ENCODE results near the gene ZNF292.
"Not testable (repeated sequence)": the region's sequence is repeated elsewhere in the genome, so short reads cannot be mapped to it uniquely, and the experiment has no call there.

The ZNF292 gene

DNA sequence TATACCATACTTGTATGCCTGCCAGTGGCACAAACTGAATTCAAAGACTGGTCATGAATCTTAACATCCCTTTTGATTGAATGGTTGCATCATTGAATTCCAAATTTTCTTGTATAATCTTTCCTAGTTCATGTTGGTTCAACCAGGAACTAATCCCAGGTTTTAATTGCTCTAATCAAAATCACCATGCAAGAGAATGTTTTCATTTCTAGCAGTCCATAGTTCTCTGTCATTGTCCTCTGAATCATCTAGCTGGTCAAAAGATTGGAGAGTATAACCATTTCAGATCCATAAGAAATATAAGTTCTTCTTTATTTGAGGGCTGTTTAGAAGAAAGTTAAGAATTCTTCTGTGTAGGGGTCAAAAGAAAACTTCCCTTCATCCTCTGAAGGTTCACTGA lies 57.2 kb downstream of the ZNF292 start:
- DNase-seq: no peak

DNA sequence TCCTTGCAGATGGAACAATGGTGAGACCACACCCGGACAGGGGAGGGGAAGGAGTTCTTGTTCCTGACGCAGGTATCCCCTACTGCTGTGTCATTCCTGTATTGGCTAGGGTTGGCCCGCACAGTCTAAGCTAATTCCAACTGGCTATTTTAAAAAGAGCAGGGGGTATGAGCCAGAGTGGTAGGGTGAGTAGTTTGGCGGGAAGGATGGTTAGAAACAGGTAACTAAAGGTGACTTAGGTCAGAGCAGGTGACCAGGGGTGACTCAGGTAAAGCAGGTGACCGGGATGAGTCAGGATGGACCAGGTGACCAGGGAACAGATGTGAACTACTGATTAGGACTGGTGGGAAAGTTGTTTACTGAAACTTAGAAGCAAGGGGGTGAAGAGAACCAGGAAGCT lies 58.0 kb downstream of the ZNF292 start:
- DNase-seq: no peak

- DNase-seq: no peak
Observed at GRCh38 chr6:87214831-87215230, 59.5 kb downstream of the ZNF292 start.

GRCh38 chr6:87220997-87221396 lies 65.6 kb downstream of the ZNF292 start:
- DNase-seq: no peak

- DNase-seq: no peak
Observed at GRCh38 chr6:87222676-87223075, 67.3 kb downstream of the ZNF292 start.

DNA sequence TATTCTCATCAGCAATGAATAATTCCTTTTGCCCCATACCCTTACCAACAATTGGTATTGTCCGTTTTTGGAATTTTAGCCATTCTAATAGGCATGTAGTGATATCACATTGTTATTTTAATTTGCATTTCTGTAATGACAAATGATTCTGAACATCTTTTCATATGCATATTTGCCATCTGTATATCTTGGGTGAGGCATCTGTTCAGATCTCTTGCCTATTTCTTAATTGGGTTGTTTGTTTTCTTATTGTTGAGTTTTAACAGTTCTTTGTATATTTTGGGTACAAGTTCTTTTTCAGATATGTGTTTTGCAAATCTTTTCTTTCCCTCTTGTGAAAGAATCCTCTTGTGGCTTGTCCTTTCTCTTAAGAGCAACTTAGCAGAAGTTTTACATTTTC lies 69.6 kb downstream of the ZNF292 start:
- no peak for DNase-seq

- DNase-seq: no peak
Observed at GRCh38 chr6:87225511-87225910, 70.1 kb downstream of the ZNF292 start.

- no peak for DNase-seq
Observed at GRCh38 chr6:87225937-87226336, 70.6 kb downstream of the ZNF292 start.

DNA sequence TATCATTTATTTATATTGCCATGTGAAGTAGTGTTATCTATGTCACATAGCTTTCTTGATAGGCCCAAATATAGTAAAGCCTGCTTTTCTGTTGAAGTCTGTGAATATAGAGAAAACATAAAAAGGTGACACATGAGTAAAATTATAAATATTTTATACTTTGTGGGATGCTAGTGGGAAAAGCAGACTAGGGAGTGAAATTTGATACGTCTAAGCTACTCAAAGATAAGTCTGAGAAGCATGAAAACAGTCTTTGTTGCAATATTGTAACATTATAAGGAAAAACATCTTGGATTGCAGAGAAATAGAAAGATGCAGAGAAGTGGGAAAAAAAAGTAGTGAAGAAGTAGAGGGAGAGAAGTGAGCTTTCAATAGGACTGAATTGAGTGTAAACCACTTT lies 75.4 kb downstream of the ZNF292 start:
- DNase-seq: no peak

DNA sequence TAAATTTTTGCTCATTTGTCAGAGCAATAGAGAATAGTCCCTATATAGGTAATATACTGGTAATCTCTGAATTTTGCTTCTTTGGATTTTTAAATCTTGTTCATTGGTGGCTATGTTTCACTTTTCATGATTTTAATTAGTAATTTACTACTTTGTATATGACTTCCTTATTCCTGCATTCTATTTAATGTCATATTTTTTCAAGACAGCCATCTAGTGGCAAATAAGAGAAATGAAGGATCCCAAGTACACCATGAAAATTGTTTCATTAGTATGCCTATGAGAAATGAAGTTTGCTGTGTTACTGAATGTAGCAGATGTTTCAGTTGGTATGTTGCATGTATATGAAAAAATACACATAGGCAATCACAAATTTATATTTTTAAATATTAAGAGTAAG lies 82.4 kb downstream of the ZNF292 start:
- DNase-seq: no peak

DNA sequence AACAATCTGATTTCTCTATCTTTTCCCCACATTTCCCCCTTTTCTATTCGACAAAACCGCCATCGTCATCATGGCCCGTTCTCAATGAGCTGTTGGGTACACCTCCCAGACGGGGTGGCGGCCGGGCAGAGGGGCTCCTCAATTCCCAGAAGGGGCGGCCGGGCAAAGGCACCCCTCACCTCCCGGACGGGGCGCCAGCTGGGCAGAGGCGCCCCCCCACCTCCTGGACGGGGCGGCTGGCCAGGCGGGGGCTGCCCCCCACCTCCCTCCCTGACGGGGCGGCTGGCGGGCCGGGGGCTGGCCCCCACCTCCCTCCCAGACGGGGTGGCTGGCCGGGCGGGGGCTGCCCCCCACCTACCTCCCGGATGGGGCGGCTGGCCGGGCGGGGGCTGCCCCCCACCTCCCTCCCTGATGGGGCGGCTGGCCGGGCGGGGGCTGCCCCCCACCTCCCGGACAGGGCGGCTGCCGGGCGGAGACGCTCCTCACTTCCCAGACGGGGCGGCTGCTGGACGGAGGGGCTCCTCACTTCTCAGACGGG lies 83.8 kb downstream of the ZNF292 start:
- not testable (repeated sequence) for DNase-seq

- no peak for DNase-seq
Observed at GRCh38 chr6:87241304-87241703, 85.9 kb downstream of the ZNF292 start.

DNA sequence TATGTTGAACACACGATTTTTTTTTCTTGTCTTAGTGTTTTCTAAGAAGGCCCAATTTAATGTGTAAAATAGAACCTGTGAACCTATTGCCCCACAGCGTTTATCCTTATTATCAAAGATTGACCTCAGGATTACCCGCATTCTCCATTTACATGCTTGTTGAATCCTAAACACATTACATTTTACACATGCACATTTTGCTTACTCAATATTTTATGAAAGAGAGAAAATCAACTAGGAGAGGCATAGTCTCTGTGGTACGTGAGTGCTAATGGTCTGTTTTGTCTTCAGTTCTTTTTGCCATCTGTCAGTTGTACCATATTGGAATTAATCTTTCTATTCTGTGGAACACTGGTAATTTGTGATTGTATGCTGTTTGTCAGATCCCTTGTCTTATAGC lies 86.9 kb downstream of the ZNF292 start:
- DNase-seq: no peak

DNA sequence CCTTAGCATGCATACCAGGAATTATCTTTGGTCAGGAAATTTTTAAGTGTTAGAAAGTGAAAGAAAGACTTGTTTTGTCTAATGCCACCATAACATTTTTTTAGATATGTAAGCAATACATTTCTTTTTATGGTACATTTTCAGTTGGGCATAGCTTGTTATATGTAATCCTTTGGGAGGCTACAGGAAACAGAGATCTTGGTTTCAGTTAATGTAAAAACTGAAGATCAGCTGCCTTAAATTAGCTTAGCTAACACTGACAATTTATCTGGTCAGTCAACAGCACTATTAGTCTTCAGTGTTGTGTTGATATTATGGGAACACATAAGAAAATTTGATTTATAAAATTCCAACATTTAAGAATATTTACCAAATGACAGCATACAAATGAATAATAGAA lies 88.4 kb downstream of the ZNF292 start:
- DNase-seq: no peak

DNA sequence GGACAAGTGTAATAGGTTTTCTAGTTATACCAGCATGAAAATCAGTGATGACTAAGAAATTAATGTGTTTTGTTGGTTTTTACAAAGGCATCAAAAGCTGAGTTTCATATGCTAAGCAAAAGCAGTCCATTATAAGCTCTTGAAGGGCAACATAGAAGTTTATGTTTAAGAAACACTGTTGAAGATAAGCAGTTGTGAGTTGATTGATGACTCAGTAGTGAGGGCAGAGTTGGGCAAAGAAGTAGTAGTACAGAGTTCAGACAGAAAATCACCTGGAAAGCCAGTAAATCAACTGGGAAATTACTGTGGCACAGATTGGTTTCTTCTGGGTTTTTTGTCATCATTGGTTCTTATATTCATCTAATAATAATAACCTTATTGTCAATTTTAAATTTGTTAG lies 89.0 kb downstream of the ZNF292 start:
- DNase-seq: no peak

GRCh38 chr6:87250019-87250418 lies 94.7 kb downstream of the ZNF292 start:
- no peak for DNase-seq

DNA sequence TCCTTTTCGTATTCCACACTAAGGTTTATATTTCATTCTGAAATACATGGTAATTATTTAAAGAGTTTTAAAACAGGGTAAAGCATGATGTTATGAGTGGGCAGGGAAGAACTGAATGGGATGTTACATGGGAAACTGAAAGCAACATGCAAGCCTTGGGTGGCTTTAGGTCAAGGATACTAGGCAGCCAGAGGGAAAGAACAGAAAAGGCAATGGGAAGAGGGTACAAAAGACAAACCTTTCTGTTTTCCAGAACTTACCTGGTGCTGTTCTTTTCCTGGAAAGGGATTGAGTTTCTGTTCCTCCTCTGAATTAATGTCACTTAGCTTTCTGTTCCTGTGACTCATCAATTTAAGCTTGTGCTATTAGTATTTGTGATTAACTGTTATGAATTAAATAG lies 95.9 kb downstream of the ZNF292 start:
- DNase-seq: no peak

DNA sequence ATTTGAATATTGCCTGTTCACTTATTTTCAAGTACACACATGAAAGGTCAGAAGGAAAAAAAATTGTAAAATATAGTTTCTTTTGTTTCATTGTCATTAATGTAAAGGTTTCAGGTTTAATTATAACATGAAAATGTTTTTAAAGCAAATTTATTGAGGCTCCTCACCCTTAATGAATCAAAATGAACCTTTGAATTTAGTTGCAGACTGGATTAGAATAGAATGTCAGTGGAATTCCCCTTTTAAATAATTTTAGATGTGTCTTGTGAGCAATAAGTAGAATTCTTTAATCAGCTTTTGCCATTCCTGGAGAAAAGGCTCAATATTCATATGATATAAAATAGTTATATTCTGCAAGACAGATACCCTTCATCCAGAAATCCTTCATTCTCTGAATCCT lies 96.4 kb downstream of the ZNF292 start:
- DNase-seq: no peak

- DNase-seq: no peak
Observed at GRCh38 chr6:87257046-87257445, 101.7 kb downstream of the ZNF292 start.

DNA sequence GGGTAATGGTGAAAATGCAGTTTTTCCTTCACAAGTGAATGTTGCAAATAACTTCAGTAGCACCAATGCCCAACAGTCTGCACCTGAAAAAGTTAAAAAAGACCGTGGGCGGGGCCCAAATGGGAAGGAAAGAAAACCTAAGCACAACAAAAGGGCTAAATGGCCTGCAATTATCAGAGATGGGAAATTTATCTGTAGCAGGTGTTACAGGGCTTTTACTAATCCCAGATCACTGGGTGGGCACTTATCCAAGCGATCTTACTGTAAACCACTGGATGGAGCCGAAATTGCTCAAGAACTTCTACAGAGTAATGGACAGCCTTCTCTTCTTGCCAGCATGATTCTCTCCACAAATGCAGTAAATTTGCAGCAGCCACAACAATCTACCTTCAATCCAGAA lies 102.2 kb downstream of the ZNF292 start:
- no peak for DNase-seq

DNA sequence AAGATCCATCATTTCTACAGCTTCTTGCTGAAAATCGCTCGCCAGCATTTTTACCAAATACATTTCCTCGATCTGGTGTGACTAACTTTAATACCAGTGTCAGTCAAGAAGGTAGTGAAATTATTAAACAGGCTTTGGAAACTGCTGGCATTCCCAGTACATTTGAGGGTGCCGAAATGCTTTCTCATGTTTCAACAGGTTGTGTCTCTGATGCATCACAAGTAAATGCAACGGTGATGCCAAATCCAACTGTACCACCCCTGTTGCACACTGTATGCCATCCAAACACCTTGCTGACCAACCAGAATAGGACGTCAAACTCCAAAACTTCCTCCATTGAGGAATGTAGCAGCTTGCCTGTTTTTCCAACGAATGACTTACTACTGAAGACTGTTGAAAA lies 102.6 kb downstream of the ZNF292 start:
- no peak for DNase-seq

DNA sequence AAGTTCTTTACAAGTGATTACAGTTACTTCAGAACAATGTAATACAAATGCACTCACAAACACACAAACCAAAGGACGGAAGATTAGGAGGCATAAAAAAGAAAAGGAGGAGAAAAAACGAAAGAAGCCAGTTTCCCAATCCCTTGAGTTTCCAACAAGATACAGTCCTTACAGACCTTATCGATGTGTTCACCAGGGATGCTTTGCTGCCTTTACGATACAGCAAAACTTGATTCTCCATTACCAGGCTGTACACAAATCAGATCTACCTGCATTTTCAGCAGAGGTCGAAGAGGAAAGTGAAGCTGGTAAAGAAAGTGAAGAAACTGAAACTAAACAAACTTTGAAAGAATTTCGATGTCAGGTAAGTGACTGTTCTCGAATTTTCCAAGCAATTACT lies 104.4 kb downstream of the ZNF292 start:
- no peak for DNase-seq

DNA sequence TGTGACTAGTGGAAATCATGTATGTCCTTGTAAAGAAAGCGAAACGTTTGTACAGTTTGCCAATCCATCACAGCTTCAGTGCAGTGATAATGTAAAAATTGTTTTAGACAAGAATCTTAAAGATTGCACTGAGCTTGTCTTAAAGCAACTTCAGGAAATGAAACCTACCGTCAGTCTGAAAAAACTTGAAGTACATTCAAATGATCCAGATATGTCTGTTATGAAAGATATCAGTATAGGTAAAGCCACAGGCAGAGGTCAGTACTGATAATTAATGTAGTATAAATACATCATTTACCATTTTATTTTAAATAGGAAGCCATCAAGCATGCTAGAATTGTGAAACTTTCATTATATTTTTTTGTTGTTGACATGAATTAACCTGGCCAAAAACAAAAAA lies 106.2 kb downstream of the ZNF292 start:
- no peak for DNase-seq

DNA sequence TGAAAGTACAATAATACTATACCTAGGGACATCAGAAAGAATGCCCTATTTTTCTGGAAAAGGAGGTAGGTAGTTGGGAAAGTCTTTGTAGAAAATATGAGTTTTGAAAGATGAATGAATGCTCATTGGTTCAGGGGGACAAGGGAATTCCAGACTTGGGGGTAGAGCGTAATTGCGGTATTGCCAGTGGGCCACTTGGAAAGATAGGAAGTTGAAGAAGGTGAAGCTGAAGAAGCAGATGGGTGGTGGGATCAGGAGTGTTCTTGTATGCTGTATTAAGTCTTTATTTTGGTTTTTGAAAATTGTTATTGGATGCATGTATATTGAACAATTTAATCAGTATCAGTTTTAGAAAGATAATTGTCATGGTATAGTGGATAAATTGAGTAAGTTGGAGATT lies 109.1 kb downstream of the ZNF292 start:
- no peak for DNase-seq
